GM10266 (cell line): ENCODE results near the gene APOA5.

Source experiments
- DNase-seq: peaks from one replicate; pipeline ENCODE4 v3.0.0; 2012; ENCODE audit errors: extremely low spot score
- CTCF ChIP-seq: IDR thresholded peaks from 2 replicates; pipeline ENCODE4 v1.5.1; 2012; ENCODE audit warnings: mild to moderate bottlenecking, low read depth; ENCODE audit not compliant: control insufficient read depth, insufficient read depth; ENCODE audit errors: missing control alignments

The APOA5 gene

DNA sequence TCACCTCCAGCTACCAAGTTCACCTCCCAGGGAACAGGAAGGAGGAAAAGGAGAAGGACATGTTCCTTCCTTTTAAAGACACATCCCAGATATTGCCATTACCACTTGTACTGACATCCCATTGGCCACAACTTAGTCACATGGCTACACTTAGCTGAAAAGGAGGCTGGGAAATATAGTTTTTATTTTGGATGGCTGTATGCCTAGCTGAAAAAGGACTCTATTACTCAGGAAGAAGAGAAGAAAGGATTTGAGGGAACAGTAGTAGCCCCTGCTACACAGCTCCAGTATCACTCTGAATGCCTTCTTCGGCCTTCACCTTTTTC, 2.1 kb upstream of the APOA5 start:
- DNase-seq = no peak
- no peak for TF ChIP-seq CTCF

- DNase-seq = no peak
- TF ChIP-seq CTCF = no peak
Observed at GRCh38 chr11:116792869-116793771, 1.4 kb upstream of the APOA5 start.

- TF ChIP-seq CTCF = no peak
- DNase-seq = no peak
Observed at GRCh38 chr11:116792144-116792868, 627 bp upstream of the APOA5 start.

DNA sequence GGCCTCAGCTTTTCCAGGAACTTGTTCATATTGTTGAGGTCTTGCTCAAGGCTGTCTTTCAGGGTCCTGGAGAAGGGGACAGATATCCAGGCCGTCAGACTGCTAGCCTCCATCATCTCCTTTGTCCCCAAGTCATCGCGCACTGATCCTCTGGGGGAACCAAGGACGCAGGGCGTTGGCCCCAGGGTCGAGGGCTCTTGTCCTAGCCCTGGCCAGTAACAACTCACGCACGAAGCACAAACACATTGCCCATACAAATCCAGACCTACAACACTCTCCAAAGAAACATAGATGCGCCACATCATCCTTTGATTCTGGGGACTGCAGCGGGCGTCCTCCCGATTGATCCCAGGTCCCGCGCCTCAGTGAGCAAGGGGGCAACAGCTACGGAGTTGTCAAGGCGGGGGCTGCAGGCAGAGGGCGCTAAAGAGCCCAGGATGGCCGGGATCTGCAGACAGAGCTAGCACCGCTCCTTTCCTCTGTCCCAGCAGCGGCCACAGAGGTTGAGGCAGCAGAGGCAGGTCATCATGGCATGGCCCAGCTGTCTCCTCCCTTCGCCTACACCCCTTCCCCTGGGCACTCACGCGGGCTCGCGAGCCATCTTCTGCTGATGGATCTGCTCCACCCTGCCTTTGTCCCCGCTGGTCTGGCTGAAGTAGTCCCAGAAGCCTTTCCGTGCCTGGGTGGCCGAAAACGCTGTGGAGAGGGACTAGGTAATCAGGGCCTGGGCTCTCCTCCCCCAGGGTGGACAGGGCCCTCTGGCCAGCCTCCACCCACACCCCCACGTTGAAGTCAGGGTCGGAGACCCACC, 472 bp downstream of the APOA5 start:
- peak; percentile 92 for TF ChIP-seq CTCF
- DNase-seq = peak; percentile 88

- no peak for DNase-seq
- TF ChIP-seq CTCF = no peak
Observed at GRCh38 chr11:116790167-116791001, 1.3 kb downstream of the APOA5 start.

- TF ChIP-seq CTCF = no peak
Observed at GRCh38 chr11:116788975-116789374, 2.7 kb downstream of the APOA5 start.

More at GRCh38 chr11:116788975-116789374, 2.7 kb downstream of the APOA5 start:
- no peak for DNase-seq
